Measurements from ENCODE around the gene MED15. TPM values are rescaled to one million over a fixed set of nuclear protein-coding genes. Genes with fewer than 3 reads are reported as not detected.

The MED15 gene
- total RNA-seq, 4 donors from 2014 or later, result 16.5 to 110 (median 38.6) TPM

DNA sequence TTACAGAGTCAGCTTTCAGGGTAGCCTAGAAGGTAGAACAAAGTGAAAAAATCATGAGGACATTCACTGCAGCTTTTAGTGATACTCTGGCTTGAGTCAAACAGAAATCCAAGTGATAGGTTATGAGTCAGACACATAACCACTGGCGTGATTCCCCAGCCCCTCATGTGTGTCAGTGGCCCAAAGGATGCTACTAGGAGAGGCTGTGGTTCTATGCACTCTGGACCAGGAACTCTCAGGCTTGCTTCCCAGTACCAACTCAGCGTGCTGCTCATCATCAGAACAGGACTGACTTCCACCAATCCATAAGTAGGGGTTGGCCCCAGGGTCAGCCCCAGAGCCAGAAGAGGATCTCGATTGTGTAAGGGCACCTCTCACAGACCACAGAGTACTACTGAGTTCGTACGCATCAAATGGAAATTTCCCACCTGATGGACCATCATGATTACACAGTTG lies 116.8 kb downstream of the MED15 start:
- Histone ChIP-seq H3K27ac (no peak overlapping the region), H3K4me1 (no peaks in the 10 kb centered on the region), H3K9me3 (no peaks in the 10 kb centered on the region), H3K27me3 (no peaks in the 10 kb centered on the region), H3K4me3 (no peak overlapping the region), H3K36me3 (no peaks in the 10 kb centered on the region)
- TF ChIP-seq, protein P1, sequence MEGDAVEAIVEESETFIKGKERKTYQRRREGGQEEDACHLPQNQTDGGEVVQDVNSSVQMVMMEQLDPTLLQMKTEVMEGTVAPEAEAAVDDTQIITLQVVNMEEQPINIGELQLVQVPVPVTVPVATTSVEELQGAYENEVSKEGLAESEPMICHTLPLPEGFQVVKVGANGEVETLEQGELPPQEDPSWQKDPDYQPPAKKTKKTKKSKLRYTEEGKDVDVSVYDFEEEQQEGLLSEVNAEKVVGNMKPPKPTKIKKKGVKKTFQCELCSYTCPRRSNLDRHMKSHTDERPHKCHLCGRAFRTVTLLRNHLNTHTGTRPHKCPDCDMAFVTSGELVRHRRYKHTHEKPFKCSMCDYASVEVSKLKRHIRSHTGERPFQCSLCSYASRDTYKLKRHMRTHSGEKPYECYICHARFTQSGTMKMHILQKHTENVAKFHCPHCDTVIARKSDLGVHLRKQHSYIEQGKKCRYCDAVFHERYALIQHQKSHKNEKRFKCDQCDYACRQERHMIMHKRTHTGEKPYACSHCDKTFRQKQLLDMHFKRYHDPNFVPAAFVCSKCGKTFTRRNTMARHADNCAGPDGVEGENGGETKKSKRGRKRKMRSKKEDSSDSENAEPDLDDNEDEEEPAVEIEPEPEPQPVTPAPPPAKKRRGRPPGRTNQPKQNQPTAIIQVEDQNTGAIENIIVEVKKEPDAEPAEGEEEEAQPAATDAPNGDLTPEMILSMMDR (IDR thresholded peaks at IDR 0.05), result no peak
- no peak for TF ChIP-seq POLR2A (IDR thresholded peaks at IDR 0.05)
- no peak for DNase-seq
- intact Hi-C loops (cut with DNase I; ENCODE audit: low total_unique reads), result no loop called here

DNA sequence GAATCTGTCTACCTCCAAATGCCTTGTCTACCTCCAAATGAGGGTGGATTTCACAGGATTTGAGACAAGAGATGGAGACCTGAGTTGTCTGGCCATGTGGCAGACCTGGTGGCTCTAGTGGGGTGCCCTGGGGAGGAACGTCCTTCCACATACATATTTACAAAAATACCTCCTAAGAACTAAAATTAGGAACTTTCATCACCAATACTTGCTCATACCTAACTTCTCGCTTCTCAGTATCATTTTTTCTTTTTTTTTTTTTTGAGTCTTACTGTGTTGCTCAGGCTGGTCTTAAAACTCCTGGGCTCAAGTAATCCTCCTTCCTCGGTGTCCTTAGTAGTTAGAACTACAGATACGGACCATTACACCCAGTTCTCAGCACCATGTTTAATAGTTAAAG lies 117.9 kb downstream of the MED15 start:
- no peaks in the 10 kb centered on the region for H3K27me3 ChIP-seq
- TF ChIP-seq, protein P1 (IDR thresholded peaks at IDR 0.05), result no peak
- no peak for TF ChIP-seq POLR2A (IDR thresholded peaks at IDR 0.05)
- no peak for DNase-seq
- no peaks in the 10 kb centered on the region for H3K4me1 ChIP-seq
- no peak overlapping the region for H3K27ac ChIP-seq
- intact Hi-C loops (cut with DNase I; ENCODE audit: low total_unique reads), result no loop called here
- no peaks in the 10 kb centered on the region for H3K36me3 ChIP-seq
- H3K9me3 ChIP-seq, result no peaks in the 10 kb centered on the region
- no peak overlapping the region for H3K4me3 ChIP-seq

DNA sequence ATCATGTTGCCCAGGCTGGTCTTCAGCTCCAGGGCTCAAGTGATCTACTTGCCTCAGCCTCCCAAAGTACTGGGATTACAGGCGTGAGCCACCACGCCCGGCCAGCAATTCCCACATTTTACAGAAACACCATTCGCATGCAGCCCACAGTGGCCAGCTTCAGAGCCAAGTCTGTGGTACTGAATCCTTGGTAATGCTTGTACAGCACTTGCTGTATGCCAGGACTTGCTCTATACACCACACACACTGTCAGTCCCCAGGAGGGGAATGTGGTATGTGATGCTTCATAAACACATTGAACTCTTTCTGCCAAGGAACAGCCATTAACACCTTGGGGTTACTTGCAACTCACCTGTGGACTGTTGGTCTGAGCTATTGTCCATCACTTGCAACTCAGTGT lies 119.4 kb downstream of the MED15 start:
- no peaks in the 10 kb centered on the region for H3K9me3 ChIP-seq
- intact Hi-C loops (cut with DNase I; ENCODE audit: low total_unique reads), result no loop called here
- no peaks in the 10 kb centered on the region for H3K4me1 ChIP-seq
- no peak overlapping the region for H3K4me3 ChIP-seq
- TF ChIP-seq, protein P1 (IDR thresholded peaks at IDR 0.05), result no peak
- TF ChIP-seq POLR2A (IDR thresholded peaks at IDR 0.05), result no peak
- H3K27ac ChIP-seq, result no peak overlapping the region
- no peaks in the 10 kb centered on the region for H3K27me3 ChIP-seq
- H3K36me3 ChIP-seq, result no peaks in the 10 kb centered on the region
- no peak for DNase-seq

DNA sequence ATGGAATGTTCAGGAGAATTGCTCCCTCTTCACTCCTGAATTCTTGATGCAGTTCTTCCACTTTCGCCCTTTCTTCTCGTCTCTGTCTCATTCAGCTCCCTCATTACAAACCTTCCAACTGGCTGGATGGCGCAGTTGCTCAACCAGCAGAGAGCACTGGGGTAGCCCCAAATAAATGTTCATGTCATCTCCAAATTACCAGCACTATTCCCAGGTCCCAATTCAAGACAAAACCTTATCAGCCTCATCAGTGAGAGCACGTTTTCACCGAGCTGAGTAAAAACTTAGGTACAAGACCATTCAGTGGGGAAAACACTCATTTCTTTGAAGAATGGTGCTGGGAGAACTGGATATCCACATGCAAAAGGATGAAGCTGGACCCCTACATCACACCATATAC lies 120.0 kb downstream of the MED15 start:
- Histone ChIP-seq H3K4me3 (no peak overlapping the region), H3K27ac (no peak overlapping the region), H3K27me3 (no peaks in the 10 kb centered on the region), H3K9me3 (no peaks in the 10 kb centered on the region), H3K4me1 (no peaks in the 10 kb centered on the region), H3K36me3 (no peaks in the 10 kb centered on the region)
- TF ChIP-seq, protein P1 (IDR thresholded peaks at IDR 0.05), result no peak
- DNase-seq, result no peak
- intact Hi-C loops (cut with DNase I; ENCODE audit: low total_unique reads), result no loop called here

DNA sequence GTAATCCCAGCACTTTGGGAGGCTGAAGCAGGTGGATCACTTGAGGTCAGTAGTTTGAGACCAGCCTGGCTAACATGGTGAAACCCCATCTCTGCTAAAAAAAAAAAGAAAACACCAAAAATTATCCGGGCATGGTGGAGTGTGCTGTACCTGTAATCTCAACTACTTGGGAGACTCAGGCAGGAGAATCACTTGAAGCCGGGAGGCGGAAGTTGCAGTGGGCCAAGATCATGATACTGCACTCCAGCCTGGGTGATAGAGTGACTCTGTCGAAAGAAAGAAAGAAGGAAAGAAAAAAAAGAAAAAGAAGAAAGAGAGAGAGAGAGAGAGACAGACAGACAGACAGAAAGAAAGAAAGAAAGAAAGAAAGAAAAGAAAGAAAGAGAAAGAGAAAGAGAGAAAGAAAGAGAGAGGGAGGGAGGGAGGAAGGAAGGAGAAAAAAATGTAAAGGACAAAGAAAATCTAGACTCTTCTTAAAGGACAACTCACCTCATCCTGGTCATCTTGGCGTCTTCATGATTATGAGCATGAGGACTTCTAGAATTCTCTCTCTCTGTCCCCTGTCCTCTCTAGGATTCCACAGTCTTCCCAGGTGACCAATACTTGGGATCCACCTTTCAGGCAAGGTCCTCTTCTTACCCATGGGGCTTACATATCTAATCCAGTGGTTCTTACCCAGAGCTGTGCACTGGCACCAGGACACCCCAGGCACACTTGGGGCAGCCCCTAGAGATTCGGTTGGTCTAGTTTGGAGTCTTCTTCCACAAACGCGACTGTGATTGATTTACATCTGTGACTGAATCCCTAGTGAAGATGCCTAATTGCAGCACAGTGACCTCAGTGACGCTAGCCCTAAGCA lies 120.9 kb downstream of the MED15 start:
- H3K27me3 ChIP-seq, result no peaks in the 10 kb centered on the region
- H3K4me3 ChIP-seq, result no peak overlapping the region
- DNase-seq, result no peak
- intact Hi-C loops (cut with DNase I; ENCODE audit: low total_unique reads), result no loop called here
- H3K9me3 ChIP-seq, result no peaks in the 10 kb centered on the region
- H3K36me3 ChIP-seq, result no peaks in the 10 kb centered on the region
- no peak for TF ChIP-seq POLR2A (IDR thresholded peaks at IDR 0.05)
- TF ChIP-seq, protein P1 (IDR thresholded peaks at IDR 0.05), result no peak
- H3K4me1 ChIP-seq, result no peaks in the 10 kb centered on the region
- H3K27ac ChIP-seq, result no peak overlapping the region

Data from uterus (tissue), 4 donors.